Cerebellar nuclear complex (tissue), 1 donor: ENCODE measurements around the gene KRT6A.
"Not testable (repeated sequence)": the region's sequence is repeated elsewhere in the genome, so short reads cannot be mapped to it uniquely, and the experiment has no call there.

Experiments
- DNase-seq, 2 experiments: peaks; one replicate each; lab custom pipeline; 2025; lab: John Stamatoyannopoulos, UW

Gene KRT6A

DNA sequence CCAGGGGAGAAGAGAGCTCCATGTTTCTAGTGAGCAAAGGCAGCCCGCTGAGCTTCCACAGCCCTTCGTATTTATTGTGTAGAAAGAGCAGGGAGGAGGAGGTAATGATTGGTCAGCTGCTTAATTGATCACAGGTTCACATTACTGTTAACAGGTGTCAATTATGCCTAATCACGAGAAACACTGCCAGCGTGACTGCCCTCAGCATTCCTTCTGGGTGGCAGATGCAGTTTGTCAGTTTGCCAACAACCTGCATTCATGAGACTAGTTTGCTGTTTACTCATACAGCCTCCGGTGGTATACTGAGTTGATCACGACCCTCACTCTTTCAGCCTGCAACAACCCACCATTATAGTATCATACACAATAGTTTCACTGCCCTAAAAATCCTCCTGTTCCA lies 7.5 kb upstream of the KRT6A start:
- DNase-seq, result not testable (repeated sequence)

DNA sequence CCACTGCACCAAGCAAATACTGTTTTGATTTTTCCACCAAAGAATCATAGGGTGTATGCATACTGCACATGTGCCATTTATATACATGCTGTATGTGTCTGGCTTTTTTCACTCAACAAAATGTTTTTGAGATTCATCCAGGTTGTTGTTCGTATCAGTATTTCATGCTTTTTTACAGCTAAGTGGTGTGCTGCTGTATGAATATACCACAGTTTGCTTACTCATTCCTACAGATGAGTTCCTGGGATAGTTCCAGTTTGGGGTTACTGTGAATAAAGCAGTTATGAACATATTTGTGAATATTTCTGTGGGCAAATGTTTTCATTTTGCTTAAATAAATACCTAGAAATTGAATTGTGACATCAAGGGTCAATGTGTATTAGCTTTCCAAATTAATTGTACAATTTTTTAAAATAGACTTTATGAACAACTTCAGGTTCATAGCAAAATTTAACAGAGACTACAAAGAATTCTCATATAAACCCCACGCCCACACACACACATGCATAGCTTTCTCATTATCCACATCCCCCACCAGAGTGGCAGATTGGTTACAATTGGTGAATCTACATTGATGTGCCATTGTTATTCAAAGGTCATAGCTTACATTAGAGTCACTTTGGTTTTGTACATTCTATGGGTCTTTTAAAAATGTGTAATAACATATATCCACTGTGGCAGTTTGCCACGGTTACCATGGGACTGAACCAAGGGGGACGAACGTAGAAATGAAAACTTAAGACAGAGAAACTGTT lies 6.9 kb upstream of the KRT6A start:
- DNase-seq, result no peak

- DNase-seq, result no peak
Observed at GRCh38 chr12:52498946-52499345, 5.9 kb upstream of the KRT6A start.

- no peak for DNase-seq
Observed at GRCh38 chr12:52497975-52498374, 4.9 kb upstream of the KRT6A start.

GRCh38 chr12:52496590-52497071 lies 3.6 kb upstream of the KRT6A start:
- no peak for DNase-seq

DNA sequence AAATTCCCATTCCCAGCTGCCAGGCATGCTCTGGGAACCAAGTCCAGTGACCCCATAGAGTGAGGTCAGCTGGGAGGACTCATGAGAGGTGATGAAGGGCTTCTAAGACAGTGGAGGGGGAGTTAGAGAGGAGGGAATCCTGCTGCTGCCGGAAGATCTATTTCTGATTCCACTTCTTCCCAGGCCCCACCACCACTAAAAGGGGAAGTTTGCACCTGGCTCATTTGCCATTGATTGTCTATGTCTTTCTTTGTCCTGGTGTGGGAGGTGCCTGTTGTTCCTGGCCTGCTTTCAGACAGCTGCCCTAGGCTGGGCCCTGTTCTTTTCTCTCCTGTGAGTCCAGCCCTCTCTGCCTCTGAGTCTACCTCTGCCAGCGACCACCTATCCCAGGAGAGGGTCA lies 3.0 kb upstream of the KRT6A start:
- no peak for DNase-seq

DNA sequence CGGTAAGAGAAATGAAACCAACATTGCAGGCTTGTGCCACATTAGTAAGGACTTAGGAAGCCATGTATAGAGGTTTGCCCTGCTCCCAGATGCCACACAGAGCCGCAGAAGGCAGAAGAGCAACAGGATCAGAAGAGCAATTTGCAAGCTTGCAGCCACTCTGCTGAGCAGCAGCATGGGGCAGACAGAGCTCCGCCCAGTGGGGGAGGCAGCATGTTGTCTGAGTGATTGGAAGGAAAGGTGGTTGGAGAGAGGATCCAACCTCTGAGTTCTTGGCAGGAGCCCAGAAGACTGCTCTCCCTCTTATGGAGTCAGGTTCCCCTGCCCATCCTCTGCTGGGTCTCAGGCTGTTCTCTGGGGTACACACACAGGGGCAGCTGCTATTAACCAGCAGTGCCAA lies 2.3 kb upstream of the KRT6A start:
- DNase-seq, result no peak

DNA sequence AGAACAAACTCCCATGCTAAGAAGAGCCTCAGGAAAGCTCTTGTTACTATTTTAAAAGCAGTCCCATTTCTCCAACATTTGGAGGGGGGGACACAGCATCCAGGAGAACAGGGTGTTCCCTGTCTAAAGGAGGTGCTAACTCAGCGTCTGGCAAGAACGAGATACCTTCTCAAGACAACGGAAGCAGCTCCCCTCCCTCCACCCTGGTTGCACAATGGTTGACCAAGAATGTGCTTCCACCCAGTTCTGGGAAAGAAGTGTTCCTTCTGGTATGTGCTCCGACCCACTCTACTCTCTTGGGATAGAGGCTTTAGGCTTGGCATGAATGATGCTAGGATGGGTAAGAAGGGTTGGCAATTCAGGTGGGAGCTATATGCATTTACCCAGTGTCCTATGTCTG lies 1.5 kb upstream of the KRT6A start:
- DNase-seq, result no peak

GRCh38 chr12:52494100-52494499 lies 1.0 kb upstream of the KRT6A start:
- DNase-seq, result no peak

DNA sequence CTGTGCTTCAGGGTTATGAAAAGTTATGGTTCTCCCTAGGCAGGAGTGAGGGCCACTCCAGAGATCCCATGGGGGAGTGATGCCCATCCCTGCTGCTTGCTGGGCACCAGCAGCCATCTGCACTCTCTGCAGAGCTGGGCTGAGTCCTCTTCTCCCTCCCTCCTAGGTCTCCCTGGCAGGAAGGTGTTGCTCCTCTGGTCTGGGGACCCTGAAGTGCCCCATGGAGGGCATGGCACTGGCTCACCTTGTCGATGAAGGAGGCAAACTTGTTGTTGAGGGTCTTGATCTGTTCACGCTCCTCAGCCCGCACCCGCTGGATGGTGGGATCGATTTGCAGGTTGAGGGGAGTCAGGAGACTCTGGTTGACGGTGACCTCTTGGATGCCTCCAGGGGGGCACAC lies 652 bp downstream of the KRT6A start:
- DNase-seq, result not testable (repeated sequence)

DNA sequence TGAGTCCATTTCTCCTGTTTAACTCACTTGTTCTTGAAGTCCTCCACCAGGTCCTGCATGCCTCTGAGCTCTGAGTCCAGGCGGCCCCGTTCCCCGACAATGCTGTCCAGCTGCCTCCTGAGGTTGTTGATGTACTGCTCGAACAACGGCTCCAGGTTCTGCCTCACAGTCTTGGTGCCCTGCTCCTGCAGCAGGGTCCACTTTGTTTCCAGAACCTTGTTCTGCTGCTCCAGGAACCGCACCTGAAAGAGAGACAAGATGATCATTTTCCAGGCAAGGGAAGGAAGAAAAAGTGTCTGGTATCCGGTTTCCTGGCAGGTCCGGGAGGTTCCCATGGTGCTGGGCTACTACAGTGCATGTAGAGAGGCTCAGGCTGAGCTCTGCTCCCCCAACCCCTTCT lies 1.6 kb downstream of the KRT6A start:
- DNase-seq, result not testable (repeated sequence)

- no peak for DNase-seq
Observed at GRCh38 chr12:52488736-52489135, 4.3 kb downstream of the KRT6A start.

DNA sequence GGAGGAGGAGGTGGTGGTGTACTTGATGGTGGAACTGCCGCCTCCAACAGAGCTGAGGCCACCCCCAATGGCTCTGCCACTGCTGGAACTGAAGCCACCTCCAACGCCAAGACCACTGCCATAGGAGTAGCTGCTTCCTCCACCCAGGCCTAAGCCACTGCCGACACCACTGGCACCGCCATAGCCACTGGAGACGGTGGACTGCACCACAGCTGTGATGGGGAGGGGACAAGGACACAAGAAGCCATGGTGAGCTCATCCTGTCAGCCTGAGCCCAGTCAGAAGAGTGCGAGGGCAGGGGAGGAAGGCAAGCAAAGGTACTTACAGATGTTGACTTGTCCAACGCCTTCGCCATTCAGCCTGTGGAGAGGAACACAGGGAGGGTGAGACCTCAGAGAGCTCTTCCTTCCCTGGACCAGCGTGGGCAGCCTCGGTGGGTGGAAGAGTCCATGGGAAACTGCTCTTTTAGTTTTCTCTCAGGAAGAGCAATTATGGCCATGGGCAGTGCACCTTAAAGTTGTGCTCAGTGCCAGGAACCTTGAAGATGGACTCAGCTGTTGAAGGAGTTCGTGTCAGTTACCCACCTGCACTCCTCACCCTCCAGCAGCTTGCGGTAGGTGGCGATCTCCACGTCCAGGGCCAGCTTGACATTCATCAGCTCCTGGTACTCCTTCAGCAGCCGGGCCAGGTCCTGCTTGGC lies 5.2 kb downstream of the KRT6A start:
- not testable (repeated sequence) for DNase-seq

DNA sequence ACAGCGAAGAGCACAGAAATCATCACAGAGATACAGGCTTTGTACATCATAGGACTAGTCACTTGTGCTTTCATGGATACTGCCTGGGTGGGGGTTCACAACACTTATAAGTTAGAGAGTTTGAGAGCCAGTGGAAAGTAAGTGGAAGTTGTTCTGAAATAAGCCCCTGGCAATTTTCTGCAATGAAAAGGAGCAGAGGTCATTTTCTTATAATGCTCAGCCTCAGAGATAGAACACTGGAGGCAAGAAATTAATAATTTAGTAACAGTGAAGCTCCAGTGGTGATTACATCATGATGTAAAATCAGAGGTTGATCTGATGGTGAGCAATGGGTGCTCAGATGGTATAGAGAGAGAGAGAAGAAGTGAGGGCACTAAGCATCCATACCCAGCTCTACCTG lies 5.8 kb downstream of the KRT6A start:
- no peak for DNase-seq

GRCh38 chr12:52486166-52487105 lies 6.6 kb downstream of the KRT6A start:
- no peak for DNase-seq

- no peak for DNase-seq
Observed at GRCh38 chr12:52480073-52480472, 13.0 kb downstream of the KRT6A start.

- no peak for DNase-seq
Observed at GRCh38 chr12:52477651-52478050, 15.4 kb downstream of the KRT6A start.

DNA sequence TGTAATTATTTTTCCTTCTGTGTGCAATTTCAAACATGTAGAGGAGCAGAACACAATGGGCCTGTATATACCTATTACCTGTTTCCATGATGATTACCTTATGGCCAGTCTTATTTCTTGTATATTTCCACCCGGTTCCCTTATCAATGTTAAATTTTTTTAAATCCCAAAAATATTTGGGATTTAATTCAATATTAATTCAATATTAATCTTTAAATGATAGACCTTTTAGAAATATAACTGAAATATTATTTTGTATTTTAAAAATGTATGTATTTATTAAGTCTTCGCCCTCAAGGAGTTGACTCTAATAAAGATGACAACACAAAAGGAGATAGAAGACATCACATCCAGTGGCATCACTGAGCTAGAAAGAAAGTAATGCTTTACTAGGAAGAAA lies 18.8 kb downstream of the KRT6A start:
- no peak for DNase-seq

DNA sequence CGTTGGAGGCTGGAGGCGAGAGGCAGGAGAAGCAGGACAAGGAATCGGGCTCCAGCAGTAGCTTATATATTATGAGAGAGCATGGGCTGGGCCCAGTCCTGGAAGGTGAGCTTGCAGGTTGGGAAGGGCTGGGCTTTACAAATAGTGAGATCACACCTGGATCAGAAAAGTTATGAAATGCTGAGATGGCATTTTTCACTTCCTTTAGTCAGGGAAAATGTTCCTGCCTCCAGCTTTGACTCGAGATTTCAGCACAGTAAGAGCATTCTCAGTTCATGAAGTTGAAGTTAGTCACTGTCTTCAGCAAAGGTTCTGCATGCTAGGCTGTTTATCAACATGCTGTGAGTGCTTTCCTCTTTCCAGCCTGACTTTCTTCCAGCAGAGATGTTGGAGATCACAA lies 19.3 kb downstream of the KRT6A start, which contains the start of gene KRT6C:
Gene KRT6C, minus strand, starts transcription at position 38 of the 400 bp plus-strand sequence. CDS start 68 bp downstream, outside the sequence.
- no peak for DNase-seq

DNA sequence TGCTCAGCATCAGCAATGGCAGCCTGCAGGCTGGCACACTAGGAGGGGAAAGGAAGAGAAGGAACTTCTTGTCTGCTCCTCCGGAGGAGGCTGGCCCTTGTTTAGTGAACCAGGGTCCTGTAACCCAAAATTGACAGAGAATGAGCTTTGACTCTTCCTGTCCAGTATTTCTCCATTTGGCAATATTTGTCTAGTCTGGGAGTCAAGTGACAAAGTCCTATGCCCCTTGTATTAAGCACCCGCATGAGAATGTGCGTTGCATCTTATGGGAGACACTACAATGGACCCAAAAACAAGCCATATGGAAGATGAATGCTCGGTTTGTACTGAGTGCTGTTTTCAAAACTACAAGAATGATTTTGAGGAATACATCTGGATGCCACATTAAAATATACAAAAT lies 23.2 kb downstream of the KRT6A start:
- no peak for DNase-seq

DNA sequence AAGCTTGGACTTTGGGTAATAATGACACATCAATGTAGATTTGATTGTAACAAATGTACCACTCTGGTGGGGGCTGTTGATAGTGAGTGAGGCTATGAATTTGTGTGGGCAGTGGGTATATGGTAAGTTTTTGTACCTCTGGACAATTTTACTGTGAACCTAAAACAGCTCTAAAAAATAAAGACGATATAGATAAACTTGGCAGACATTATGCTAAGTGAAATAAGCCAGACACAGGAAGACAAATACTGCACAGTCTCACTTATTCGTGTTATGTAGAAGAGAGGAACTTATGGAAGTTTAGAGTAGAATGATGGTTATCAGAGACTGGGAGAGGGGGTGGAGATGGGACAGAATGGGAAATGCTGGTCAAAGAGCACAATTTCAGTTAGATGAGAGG lies 28.2 kb downstream of the KRT6A start:
- DNase-seq, result no peak

DNA sequence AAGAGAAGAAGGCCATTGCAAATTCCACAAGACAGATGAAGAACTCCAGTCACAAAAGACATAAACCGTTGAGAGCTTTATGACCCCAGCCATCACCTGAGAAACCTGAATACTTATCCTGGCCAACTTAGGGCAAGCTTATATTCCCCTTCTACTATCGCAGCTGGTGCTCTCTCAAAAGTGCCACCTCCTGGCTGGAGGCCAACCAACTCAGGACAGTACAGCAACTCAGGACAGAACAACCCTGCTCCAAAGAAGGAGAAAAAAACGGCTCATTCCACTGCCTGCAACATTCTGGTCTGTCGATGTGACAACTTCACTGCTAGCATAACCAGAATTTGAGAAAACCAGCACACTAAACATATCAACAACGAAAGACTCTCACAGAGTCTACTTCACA lies 31.4 kb downstream of the KRT6A start:
- DNase-seq, result no peak
